Measurements from ENCODE around the gene MRPL3.

MRPL3 gene

GRCh38 chr3:131458653-131459052 lies 44.1 kb downstream of the MRPL3 start:
- no peak for DNase-seq (ENCODE audit: low read depth)
- in situ Hi-C loops (cut with HindIII; ENCODE audit: low sequenced_read_pairs) = no loop called here
- H3K4me3 ChIP-seq (ENCODE audit: low read depth, low read length) = no peak overlapping the region
- TF ChIP-seq CTCF (IDR thresholded peaks at IDR 0.05; ENCODE audit: low read depth, low read length, missing control alignments) = no peak

- no peak overlapping the region for H3K4me3 ChIP-seq (ENCODE audit: low read depth, low read length)
- in situ Hi-C loops (cut with HindIII; ENCODE audit: low sequenced_read_pairs) = no loop called here
- no peak for TF ChIP-seq CTCF (IDR thresholded peaks at IDR 0.05; ENCODE audit: low read depth, low read length, missing control alignments)
- no peak for DNase-seq (ENCODE audit: low read depth)
These were observed 45.6 kb downstream of the MRPL3 start for GRCh38 chr3:131457220-131457619.

- TF ChIP-seq CTCF (IDR thresholded peaks at IDR 0.05; ENCODE audit: low read depth, low read length, missing control alignments) = no peak
- no peak for DNase-seq (ENCODE audit: low read depth)
- H3K4me3 ChIP-seq (ENCODE audit: low read depth, low read length) = no peak overlapping the region
- in situ Hi-C loops (cut with HindIII; ENCODE audit: low sequenced_read_pairs) = no loop called here
These were observed 48.3 kb downstream of the MRPL3 start for GRCh38 chr3:131454501-131454900.

GRCh38 chr3:131453533-131453932 lies 49.2 kb downstream of the MRPL3 start:
- H3K4me3 ChIP-seq (ENCODE audit: low read depth, low read length) = no peak overlapping the region
- TF ChIP-seq CTCF (IDR thresholded peaks at IDR 0.05; ENCODE audit: low read depth, low read length, missing control alignments) = no peak
- in situ Hi-C loops (cut with HindIII; ENCODE audit: low sequenced_read_pairs) = no loop called here
- DNase-seq (ENCODE audit: low read depth) = no peak

GRCh38 chr3:131447349-131447748 lies 55.4 kb downstream of the MRPL3 start:
- no peak overlapping the region for H3K4me3 ChIP-seq (ENCODE audit: low read depth, low read length)
- no peak for TF ChIP-seq CTCF (IDR thresholded peaks at IDR 0.05; ENCODE audit: low read depth, low read length, missing control alignments)
- in situ Hi-C loops (cut with HindIII; ENCODE audit: low sequenced_read_pairs) = no loop called here
- no peak for DNase-seq (ENCODE audit: low read depth)

- no peak for DNase-seq (ENCODE audit: low read depth)
- in situ Hi-C loops (cut with HindIII; ENCODE audit: low sequenced_read_pairs) = no loop called here
- TF ChIP-seq CTCF (IDR thresholded peaks at IDR 0.05; ENCODE audit: low read depth, low read length, missing control alignments) = no peak
- no peak overlapping the region for H3K4me3 ChIP-seq (ENCODE audit: low read depth, low read length)
These were observed 58.6 kb downstream of the MRPL3 start for GRCh38 chr3:131444180-131444579.

- no peak overlapping the region for H3K4me3 ChIP-seq (ENCODE audit: low read depth, low read length)
- in situ Hi-C loops (cut with HindIII; ENCODE audit: low sequenced_read_pairs) = no loop called here
- TF ChIP-seq CTCF (IDR thresholded peaks at IDR 0.05; ENCODE audit: low read depth, low read length, missing control alignments) = no peak
- no peak for DNase-seq (ENCODE audit: low read depth)
These were observed 63.7 kb downstream of the MRPL3 start for GRCh38 chr3:131439084-131439483.
